B cell (primary cell): ENCODE results near the gene RIT1. TPM values are rescaled to one million over a fixed set of nuclear protein-coding genes. Genes with fewer than 3 reads are reported as not detected.

Experiments used
- ATAC-seq: fragments of 200-7000 bp; cut with Tn5 transposase; one replicate; pipeline ENCODE4 v1.10.0; 2021; ENCODE audit warnings: low read depth, mild to moderate bottlenecking, moderate number of reproducible peaks, moderate library complexity
- CTCF ChIA-PET: fragments of 350-600 bp; sonication (Branson Sonifier 250); formaldehyde crosslinking; loops from one replicate; lab custom pipeline; 2021; ENCODE audit warnings: antibody characterized with exemption, inconsistent platforms; lab: Charles Lee
- POLR2A ChIA-PET: fragments of 350-600 bp; sonication (Branson Sonifier 250); formaldehyde crosslinking; loops from one replicate; lab custom pipeline; 2021; ENCODE audit warnings: antibody characterized with exemption; lab: Charles Lee
- DNase-seq: peaks from one replicate; pipeline ENCODE4 v3.0.0; 2013
- H2AFZ ChIP-seq: 2 replicates; pipeline ENCODE4 v1.6.1; 2012; ENCODE audit warnings: mild to moderate bottlenecking, low read depth, low read length; ENCODE audit not compliant: insufficient read depth, poor library complexity, severe bottlenecking
- H3K27ac ChIP-seq, 2 donors: 1 replicate in 1 of 2; 2 replicates in 1 of 2; pipeline ENCODE4 v1.5.1; 2012 to 2013; ENCODE audit warnings: low read length in 2 of 2, mild to moderate bottlenecking in 2 of 2, moderate library complexity in 1 of 2
- H3K27me3 ChIP-seq, 4 experiments: fragments of 200-600 bp in 1 of 4; sonication (generic) in 1 of 4; replicated peaks in 1 of 4; 1 replicate in 2 of 4; 2 replicates in 2 of 4; pipeline versions ENCODE4 v1.6.1 to v1.7.0; 2013 to 2016; ENCODE audit warnings: low read length in 3 of 4, mild to moderate bottlenecking in 2 of 4, mixed read lengths in 1 of 4, moderate library complexity in 1 of 4; ENCODE audit not compliant: insufficient read depth in 4 of 4, control insufficient read depth in 3 of 4; ENCODE audit errors: control extremely low read depth in 1 of 4
- H3K36me3 ChIP-seq, 2 experiments: replicated peaks in 1 of 2; 1 replicate in 1 of 2; 2 replicates in 1 of 2; pipeline versions ENCODE4 v1.6.1 to v1.7.1; 2013; ENCODE audit warnings: low read length in 1 of 2; ENCODE audit not compliant: insufficient read depth in 2 of 2, control insufficient read depth in 1 of 2; ENCODE audit errors: control extremely low read depth in 1 of 2, extremely low read depth in 1 of 2
- H3K4me1 ChIP-seq, 2 donors: fragments of 200-600 bp in 1 of 2; sonication (generic) in 1 of 2; 1 replicate in 1 of 2; 2 replicates in 1 of 2; pipeline versions ENCODE4 v1.5.1 to v1.6.1; 2013 to 2017; ENCODE audit warnings: low read length in 2 of 2; ENCODE audit not compliant: control insufficient read depth in 2 of 2, insufficient read depth in 2 of 2
- H3K4me2 ChIP-seq: replicated peaks from 2 replicates; pipeline ENCODE3; 2012; ENCODE audit warnings: mild to moderate bottlenecking, low read depth, low read length; ENCODE audit not compliant: poor library complexity, severe bottlenecking
- H3K4me3 ChIP-seq, 5 experiments: fragments of 200-600 bp in 1 of 5; sonication (generic) in 1 of 5; 1 replicate in 3 of 5; 2 replicates in 2 of 5; pipeline versions ENCODE4 v1.5.1 to v1.7.0; 2011 to 2016; ENCODE audit warnings: low read length in 4 of 5, mild to moderate bottlenecking in 4 of 5, low read depth in 2 of 5, control low read depth in 1 of 5, moderate library complexity in 1 of 5; ENCODE audit not compliant: insufficient read depth in 1 of 5; ENCODE audit errors: control extremely low read depth in 1 of 5, extremely low read depth in 1 of 5
- H3K79me2 ChIP-seq: fragments of 200-600 bp; sonication (generic); one replicate; pipeline ENCODE4 v1.6.0; 2016; ENCODE audit warnings: low read length; ENCODE audit not compliant: control insufficient read depth, insufficient read depth
- H3K9ac ChIP-seq: fragments of 200-600 bp; sonication (generic); 2 replicates; pipeline ENCODE4 v1.6.1; 2017; ENCODE audit warnings: mild to moderate bottlenecking, low read length, moderate library complexity
- H3K9me3 ChIP-seq, 3 donors: one replicate each; pipeline versions ENCODE4 v1.6.1 to v1.7.1; 2013; ENCODE audit warnings: low read length in 2 of 3; ENCODE audit not compliant: control insufficient read depth in 2 of 3, insufficient read depth in 1 of 3; ENCODE audit errors: control extremely low read depth in 1 of 3
- H4K20me1 ChIP-seq: 2 replicates; pipeline ENCODE4 v1.6.0; 2012; ENCODE audit warnings: mild to moderate bottlenecking, low read length; ENCODE audit not compliant: insufficient read depth, control insufficient read depth, poor library complexity, severe bottlenecking
- H3K27ac Mint-ChIP-seq: one replicate; pipeline ENCODE4 v1.8.0; 2021; ENCODE audit warnings: mixed read lengths
- H3K27me3 Mint-ChIP-seq: one replicate; pipeline ENCODE4 v1.8.0; 2021; ENCODE audit warnings: mixed read lengths
- H3K4me1 Mint-ChIP-seq: one replicate; pipeline ENCODE4 v1.8.0; 2021; ENCODE audit warnings: mixed read lengths
- H3K4me3 Mint-ChIP-seq: one replicate; pipeline ENCODE4 v1.8.0; 2021; ENCODE audit warnings: mixed read lengths
- H3K9me3 Mint-ChIP-seq: one replicate; pipeline ENCODE4 v1.8.0; 2022; ENCODE audit warnings: mixed read lengths; ENCODE audit not compliant: insufficient read depth
- CTCF ChIP-seq: fragments of 200-600 bp; IDR thresholded peaks from one replicate; pipeline ENCODE4 v1.8.0; 2022; ENCODE audit warnings: antibody characterized with exemption, mild to moderate bottlenecking
- EZH2 ChIP-seq: IDR thresholded peaks from 2 replicates; pipeline ENCODE4 v1.6.1; 2012; ENCODE audit warnings: borderline replicate concordance, low read depth, mild to moderate bottlenecking, moderate library complexity, low read length; ENCODE audit not compliant: insufficient read depth, poor library complexity, severe bottlenecking
- whole genome bisulfite sequencing: methylation state at CpG from one replicate; pipeline ENCODE4 v1.1.5; 2013; ENCODE audit warnings: missing lambda C conversion rate; ENCODE audit not compliant: insufficient coverage; 5-methylcytosine and 5-hydroxymethylcytosine counted together
- intact Hi-C: fragments of 100-400 bp; cut with micrococcal nuclease; formaldehyde crosslinking; loops from one replicate; pipeline ENCODE4 v1.10.0; 2022
- polyA plus RNA-seq: library from polyadenylated mRNA; depleted of rRNA; stranded (reverse); fragments of >200 nt; gene quantifications from 2 replicates; pipeline ENCODE4 v1.2.3, GENCODE V29; 2012
- total RNA-seq, 2 donors: library from RNA; stranded (reverse); fragments of 120-200 nt in 1 of 2; gene quantifications; 1 replicate in 1 of 2; 2 replicates in 1 of 2; pipeline versions ENCODE4 v1.2.3 to v1.2.4, GENCODE V29; 2013 to 2022

RIT1 gene
- total and polyA plus RNA-seq, 2 donors (not counting 1 experiment from before 2014, with no cell fraction given), result 14.2 to 45.7 TPM

GRCh38 chr1:155919801-155920200, 8.7 kb upstream of the RIT1 start:
- Histone ChIP-seq H4K20me1 (peaks cover 5% of the 10 kb centered on the region), H3K4me3 (no peak overlapping the region), H3K4me2 (no peak overlapping the region), H3K9ac (no peak overlapping the region), H3K27ac (no peak overlapping the region), H2AFZ (no peak overlapping the region), H3K27me3 (no peaks in the 10 kb centered on the region), H3K4me1 (no peaks in the 10 kb centered on the region), H3K79me2 (no peaks in the 10 kb centered on the region), H3K36me3 (peaks cover 40 to 86% of the 10 kb centered on the region in 2 experiments), H3K9me3 (no peaks in the 10 kb centered on the region)
- no CpG with 5 or more reads among the region's 2 CpGs for WGBS
- TF ChIP-seq CTCF, result no peak
- no peak for TF ChIP-seq EZH2
- no peaks in the 10 kb centered on the region for H3K27me3 Mint-ChIP-seq
- DNase-seq (no peak), ATAC-seq (no peak)
- H3K4me3 Mint-ChIP-seq, result no peak overlapping the region
- no peaks in the 10 kb centered on the region for H3K4me1 Mint-ChIP-seq
- POLR2A ChIA-PET, result no interaction called here
- intact Hi-C loops, result no loop called here
- no peaks in the 10 kb centered on the region for H3K9me3 Mint-ChIP-seq
- H3K27ac Mint-ChIP-seq, result no peak overlapping the region
- CTCF ChIA-PET, result interaction anchor here (5.5 kb wide), 1 partner anchor 69 kb away, joined by 17 read pairs; no protein-coding TSS in a partner anchor

- intact Hi-C loops, result no loop called here
These were observed 7.5 kb upstream of the RIT1 start for GRCh38 chr1:155918660-155919059.

More at GRCh38 chr1:155918660-155919059, 7.5 kb upstream of the RIT1 start:
- H3K27ac Mint-ChIP-seq, result no peak overlapping the region
- H3K4me3 Mint-ChIP-seq, result no peak overlapping the region
- ATAC-seq, result no peak
- CTCF ChIA-PET, result interaction anchor here (0.5 to 1.5 kb wide), 2 partner anchors 71 to 389 kb away, joined by 4 to 5 read pairs; no protein-coding TSS in a partner anchor
- TF ChIP-seq EZH2, result no peak
- TF ChIP-seq CTCF, result no peak
- no peak overlapping the region for H3K4me2 ChIP-seq
- H3K36me3 ChIP-seq, result peaks cover 44 to 84% of the 10 kb centered on the region in 2 experiments
- POLR2A ChIA-PET, result interaction anchor here (0.6 kb wide), 2 partner anchors 9 to 17 kb away, joined by 6 read pairs; no protein-coding TSS in a partner anchor
- H3K27me3 ChIP-seq, result no peaks in the 10 kb centered on the region
- no peaks in the 10 kb centered on the region for H3K9me3 ChIP-seq
- no peaks in the 10 kb centered on the region for H3K4me1 Mint-ChIP-seq
- H3K9ac ChIP-seq, result no peak overlapping the region
- H3K4me3 ChIP-seq, result no peak overlapping the region
- no peak for DNase-seq
- no peaks in the 10 kb centered on the region for H3K9me3 Mint-ChIP-seq
- no peaks in the 10 kb centered on the region for H3K4me1 ChIP-seq
- H3K27ac ChIP-seq, result no peak overlapping the region
- no peak overlapping the region for H2AFZ ChIP-seq
- no peaks in the 10 kb centered on the region for H3K79me2 ChIP-seq
- no peaks in the 10 kb centered on the region for H3K27me3 Mint-ChIP-seq
- H4K20me1 ChIP-seq, result peaks cover 5% of the 10 kb centered on the region
- 83% methylated on average over 1 of the region's 3 CpGs for WGBS
